Liver (tissue), 9 donors: Measurements from ENCODE around the gene NUDT5. TPM values are rescaled to one million over a fixed set of nuclear protein-coding genes. Genes with fewer than 3 reads are reported as not detected.

Experiments
- DNase-seq: peaks from one replicate; pipeline ENCODE4 v3.0.0-alpha.2; 2017; ENCODE audit warnings: low spot score
- H3K27ac ChIP-seq, 2 donors: one replicate each; pipeline ENCODE4 v1.7.0; 2013; ENCODE audit warnings: inconsistent platforms in 2 of 2, low read length in 2 of 2, control low read depth in 1 of 2, low read depth in 1 of 2, mild to moderate bottlenecking in 1 of 2
- H3K27me3 ChIP-seq, 4 donors: one replicate each; pipeline versions ENCODE4 v1.6.1 to v1.7.0; 2013; ENCODE audit warnings: low read length in 3 of 4, inconsistent platforms in 1 of 4, mild to moderate bottlenecking in 1 of 4, moderate library complexity in 1 of 4; ENCODE audit not compliant: control insufficient read depth in 4 of 4, insufficient read depth in 4 of 4
- H3K36me3 ChIP-seq, 4 donors: one replicate each; pipeline versions ENCODE4 v1.6.1 to v1.7.0; 2013; ENCODE audit warnings: low read length in 3 of 4, mild to moderate bottlenecking in 3 of 4, low read depth in 1 of 4, moderate library complexity in 1 of 4; ENCODE audit not compliant: control insufficient read depth in 4 of 4, insufficient read depth in 3 of 4
- H3K4me1 ChIP-seq, 4 donors: one replicate each; pipeline versions ENCODE4 v1.6.1 to v1.7.0; 2013; ENCODE audit warnings: low read length in 3 of 4, mild to moderate bottlenecking in 3 of 4, moderate library complexity in 1 of 4; ENCODE audit not compliant: control insufficient read depth in 4 of 4, insufficient read depth in 4 of 4
- H3K4me3 ChIP-seq, 3 donors: one replicate each; pipeline versions ENCODE4 v1.6.1 to v1.7.0; 2013; ENCODE audit warnings: low read length in 3 of 3, control low read depth in 1 of 3, low read depth in 1 of 3, mild to moderate bottlenecking in 1 of 3
- H3K9ac ChIP-seq, 2 donors: one replicate each; pipeline ENCODE4 v1.7.0; 2013; ENCODE audit warnings: low read length in 2 of 2, mild to moderate bottlenecking in 2 of 2, moderate library complexity in 2 of 2, control low read depth in 1 of 2, low read depth in 1 of 2
- H3K9me3 ChIP-seq, 4 donors: one replicate each; pipeline versions ENCODE4 v1.6.1 to v1.7.0; 2013; ENCODE audit warnings: low read length in 3 of 4; ENCODE audit not compliant: control insufficient read depth in 4 of 4
- CTCF ChIP-seq: fragments of 150-350 bp; IDR thresholded peaks from 2 replicates; pipeline ENCODE4 v1.5.1; 2017; ENCODE audit warnings: improper control_type of control experiment, low read depth, low read length; ENCODE audit not compliant: missing input control
- EGR1 ChIP-seq, 2 donors: IDR thresholded peaks; 2 replicates each; pipeline ENCODE4 v1.6.1; 2016 to 2018; ENCODE audit warnings: antibody characterized with exemption in 2 of 2, low read depth in 2 of 2
- FOXA1 ChIP-seq: IDR thresholded peaks from 2 replicates; pipeline ENCODE4 v1.6.1; 2016; ENCODE audit warnings: antibody characterized with exemption
- FOXA2 ChIP-seq: IDR thresholded peaks from 2 replicates; pipeline ENCODE4 v1.6.1; 2016; ENCODE audit warnings: antibody characterized with exemption
- HNF4G ChIP-seq: IDR thresholded peaks from 2 replicates; pipeline ENCODE4 v1.6.1; 2016; ENCODE audit warnings: antibody characterized with exemption
- JUND ChIP-seq, 2 donors: IDR thresholded peaks; 2 replicates each; pipeline ENCODE4 v1.6.1; 2016; ENCODE audit warnings: antibody characterized with exemption in 2 of 2
- RAD21 ChIP-seq, 2 donors: IDR thresholded peaks; 2 replicates each; pipeline ENCODE4 v1.6.1; 2016; ENCODE audit warnings: antibody characterized with exemption in 2 of 2, mild to moderate bottlenecking in 2 of 2
- RXRA ChIP-seq, 2 donors: IDR thresholded peaks; 2 replicates each; pipeline ENCODE4 v1.6.1; 2017 to 2018; ENCODE audit warnings: antibody characterized with exemption in 2 of 2, mild to moderate bottlenecking in 1 of 2
- SP1 ChIP-seq: IDR thresholded peaks from 2 replicates; pipeline ENCODE4 v1.6.1; 2018; ENCODE audit warnings: antibody characterized with exemption, mild to moderate bottlenecking
- YY1 ChIP-seq: IDR thresholded peaks from 2 replicates; pipeline ENCODE4 v1.6.1; 2016; ENCODE audit warnings: antibody characterized with exemption, mild to moderate bottlenecking
- WGBS: extraction: QIAGEN DNeasy Blood & Tissue Kit; methylation state at CpG from one replicate; pipeline ENCODE4 v1.1.7; 2013; 5-methylcytosine and 5-hydroxymethylcytosine counted together
- polyA plus RNA-seq, 2 donors: library from polyadenylated mRNA; stranded (reverse) in 1 of 2; unstranded in 1 of 2; fragments of 200-250 nt in 1 of 2; fragments of >200 nt in 1 of 2; fragmentation: Nextera tagmentation in 1 of 2; extraction: Ambion mirVana in 1 of 2; gene quantifications; one replicate each; pipeline versions ENCODE4 v1.2.1 to v1.2.3, GENCODE V29; 2013 to 2015
- total RNA-seq, 2 donors: library from RNA; depleted of rRNA; stranded (reverse); fragments of >200 nt; gene quantifications; one replicate each; pipeline ENCODE4 v1.2.3, GENCODE V29; 2014
- TF ChIP-seq, protein P1 (sequence below): IDR thresholded peaks from 2 replicates; pipeline ENCODE4 v1.6.1; 2016; ENCODE audit warnings: antibody characterized with exemption, mild to moderate bottlenecking
- TF ChIP-seq, protein P2 (sequence below): IDR thresholded peaks from 2 replicates; pipeline ENCODE4 v1.6.1; 2016; ENCODE audit warnings: antibody characterized with exemption
- TF ChIP-seq, protein P3 (sequence below): IDR thresholded peaks from 2 replicates; pipeline ENCODE4 v1.6.1; 2016; ENCODE audit warnings: antibody characterized with exemption
- TF ChIP-seq, protein P4 (sequence below): IDR thresholded peaks from 2 replicates; pipeline ENCODE4 v1.6.1; 2016; ENCODE audit warnings: antibody characterized with exemption
- donor health status: healthy.
- donor health status: healthy.
- donor health status: healthy.
- donor health status: healthy.
- donor health status: healthy.

The NUDT5 gene
- total and polyA plus RNA-seq, 4 donors, result 21.9 to 115 (median 49.3) TPM

- Histone ChIP-seq H3K9me3 (no peaks in the 10 kb centered on the region), H3K4me1 (peaks cover 0 to 10% (median 4%) of the 10 kb centered on the region in 4 donors), H3K36me3 (peaks cover 5 to 39% (median 29%) of the 10 kb centered on the region in 4 donors), H3K27ac (no peak overlapping the region), H3K9ac (no peak overlapping the region), H3K4me3 (no peak overlapping the region), H3K27me3 (no peaks in the 10 kb centered on the region)
- TF ChIP-seq EGR1 (IDR thresholded peaks at IDR 0.05; ENCODE audit: low read depth in 2 of 2), result no peak
- no peak for TF ChIP-seq RXRA (IDR thresholded peaks at IDR 0.05)
- TF ChIP-seq SP1, result no peak
- TF ChIP-seq FOXA1, result no peak
- TF ChIP-seq JUND (IDR thresholded peaks at IDR 0.05), result no peak
- TF ChIP-seq, protein P1, sequence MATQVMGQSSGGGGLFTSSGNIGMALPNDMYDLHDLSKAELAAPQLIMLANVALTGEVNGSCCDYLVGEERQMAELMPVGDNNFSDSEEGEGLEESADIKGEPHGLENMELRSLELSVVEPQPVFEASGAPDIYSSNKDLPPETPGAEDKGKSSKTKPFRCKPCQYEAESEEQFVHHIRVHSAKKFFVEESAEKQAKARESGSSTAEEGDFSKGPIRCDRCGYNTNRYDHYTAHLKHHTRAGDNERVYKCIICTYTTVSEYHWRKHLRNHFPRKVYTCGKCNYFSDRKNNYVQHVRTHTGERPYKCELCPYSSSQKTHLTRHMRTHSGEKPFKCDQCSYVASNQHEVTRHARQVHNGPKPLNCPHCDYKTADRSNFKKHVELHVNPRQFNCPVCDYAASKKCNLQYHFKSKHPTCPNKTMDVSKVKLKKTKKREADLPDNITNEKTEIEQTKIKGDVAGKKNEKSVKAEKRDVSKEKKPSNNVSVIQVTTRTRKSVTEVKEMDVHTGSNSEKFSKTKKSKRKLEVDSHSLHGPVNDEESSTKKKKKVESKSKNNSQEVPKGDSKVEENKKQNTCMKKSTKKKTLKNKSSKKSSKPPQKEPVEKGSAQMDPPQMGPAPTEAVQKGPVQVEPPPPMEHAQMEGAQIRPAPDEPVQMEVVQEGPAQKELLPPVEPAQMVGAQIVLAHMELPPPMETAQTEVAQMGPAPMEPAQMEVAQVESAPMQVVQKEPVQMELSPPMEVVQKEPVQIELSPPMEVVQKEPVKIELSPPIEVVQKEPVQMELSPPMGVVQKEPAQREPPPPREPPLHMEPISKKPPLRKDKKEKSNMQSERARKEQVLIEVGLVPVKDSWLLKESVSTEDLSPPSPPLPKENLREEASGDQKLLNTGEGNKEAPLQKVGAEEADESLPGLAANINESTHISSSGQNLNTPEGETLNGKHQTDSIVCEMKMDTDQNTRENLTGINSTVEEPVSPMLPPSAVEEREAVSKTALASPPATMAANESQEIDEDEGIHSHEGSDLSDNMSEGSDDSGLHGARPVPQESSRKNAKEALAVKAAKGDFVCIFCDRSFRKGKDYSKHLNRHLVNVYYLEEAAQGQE, result no peak
- DNase-seq, result no peak
- 84% methylated on average over 9 of the region's 9 CpGs for WGBS
Measured at GRCh38 chr10:12180221-12180974, 15.3 kb downstream of the NUDT5 start.

GRCh38 chr10:12179606-12180170, 16.0 kb downstream of the NUDT5 start:
- no peak overlapping the region for H3K4me3 ChIP-seq
- TF ChIP-seq, protein P2, sequence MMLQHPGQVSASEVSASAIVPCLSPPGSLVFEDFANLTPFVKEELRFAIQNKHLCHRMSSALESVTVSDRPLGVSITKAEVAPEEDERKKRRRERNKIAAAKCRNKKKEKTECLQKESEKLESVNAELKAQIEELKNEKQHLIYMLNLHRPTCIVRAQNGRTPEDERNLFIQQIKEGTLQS, result no peak
- TF ChIP-seq YY1 (no peak), RXRA (IDR thresholded peaks at IDR 0.05) (no peak), FOXA2 (no peak), RAD21 (IDR thresholded peaks at IDR 0.05) (no peak), HNF4G (no peak), CTCF (no peak), FOXA1 (no peak), EGR1 (IDR thresholded peaks at IDR 0.05; ENCODE audit: low read depth in 2 of 2) (no peak), SP1 (no peak)
- TF ChIP-seq, protein P3, sequence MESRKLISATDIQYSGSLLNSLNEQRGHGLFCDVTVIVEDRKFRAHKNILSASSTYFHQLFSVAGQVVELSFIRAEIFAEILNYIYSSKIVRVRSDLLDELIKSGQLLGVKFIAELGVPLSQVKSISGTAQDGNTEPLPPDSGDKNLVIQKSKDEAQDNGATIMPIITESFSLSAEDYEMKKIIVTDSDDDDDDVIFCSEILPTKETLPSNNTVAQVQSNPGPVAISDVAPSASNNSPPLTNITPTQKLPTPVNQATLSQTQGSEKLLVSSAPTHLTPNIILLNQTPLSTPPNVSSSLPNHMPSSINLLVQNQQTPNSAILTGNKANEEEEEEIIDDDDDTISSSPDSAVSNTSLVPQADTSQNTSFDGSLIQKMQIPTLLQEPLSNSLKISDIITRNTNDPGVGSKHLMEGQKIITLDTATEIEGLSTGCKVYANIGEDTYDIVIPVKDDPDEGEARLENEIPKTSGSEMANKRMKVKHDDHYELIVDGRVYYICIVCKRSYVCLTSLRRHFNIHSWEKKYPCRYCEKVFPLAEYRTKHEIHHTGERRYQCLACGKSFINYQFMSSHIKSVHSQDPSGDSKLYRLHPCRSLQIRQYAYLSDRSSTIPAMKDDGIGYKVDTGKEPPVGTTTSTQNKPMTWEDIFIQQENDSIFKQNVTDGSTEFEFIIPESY, result no peak
- TF ChIP-seq, protein P4, sequence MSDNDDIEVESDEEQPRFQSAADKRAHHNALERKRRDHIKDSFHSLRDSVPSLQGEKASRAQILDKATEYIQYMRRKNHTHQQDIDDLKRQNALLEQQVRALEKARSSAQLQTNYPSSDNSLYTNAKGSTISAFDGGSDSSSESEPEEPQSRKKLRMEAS, result no peak
- no peak overlapping the region for H3K27ac ChIP-seq
- peaks cover 0 to 5% (median 2%) of the 10 kb centered on the region in 4 donors for H3K4me1 ChIP-seq
- H3K9ac ChIP-seq, result no peak overlapping the region
- H3K9me3 ChIP-seq, result no peaks in the 10 kb centered on the region
- peaks cover 7 to 35% (median 29%) of the 10 kb centered on the region in 4 donors for H3K36me3 ChIP-seq
- 87% methylated on average over 4 of the region's 4 CpGs for WGBS
- DNase-seq, result no peak
- H3K27me3 ChIP-seq, result no peaks in the 10 kb centered on the region
